ENCODE results near the gene KCNJ18. TPM values are rescaled to one million over a fixed set of nuclear protein-coding genes. Genes with fewer than 3 reads are reported as not detected.

The KCNJ18 gene
- total RNA-seq, 4 donors from 2014 or later = 2.0 to 29.6 (median 17.4) TPM

DNA sequence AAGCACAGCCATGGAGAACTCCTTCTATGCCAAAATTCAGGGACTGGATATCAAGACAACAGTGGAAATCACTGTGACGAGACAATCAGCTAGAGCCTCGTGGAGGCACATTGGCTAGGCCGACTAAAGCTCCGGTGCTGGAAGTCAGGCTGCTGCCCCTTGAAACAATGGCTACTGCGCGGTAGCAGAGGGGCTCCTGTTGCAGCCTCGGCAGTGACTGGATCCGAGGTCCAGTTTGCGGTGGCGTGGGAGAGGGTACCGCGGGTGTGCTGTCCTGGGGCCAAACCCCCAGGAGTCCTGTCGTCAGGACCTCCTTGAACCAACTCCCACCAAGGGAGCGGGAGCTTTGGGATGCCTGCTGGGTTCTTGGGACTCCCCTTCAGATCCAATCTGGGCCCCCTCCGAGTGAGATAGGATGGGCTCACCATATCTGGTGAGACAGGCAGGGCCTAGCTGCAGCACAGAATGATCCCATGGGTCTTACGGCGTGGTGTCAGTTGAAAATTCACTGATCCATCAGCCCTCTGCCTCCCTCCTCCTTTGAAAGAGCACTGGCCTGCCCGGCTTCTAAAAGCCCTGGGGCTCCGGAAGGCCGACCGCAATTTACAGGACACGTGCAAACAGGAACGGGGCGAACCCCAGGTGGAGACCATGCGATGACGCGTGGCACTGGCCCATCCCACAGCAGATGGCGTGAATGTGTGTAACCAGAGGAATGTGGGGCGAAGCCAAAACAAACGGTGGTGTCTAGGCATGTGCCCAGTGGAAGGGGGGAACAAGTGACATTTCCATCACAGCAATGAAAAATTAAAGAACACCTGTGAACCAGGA lies 15.8 kb upstream of the KCNJ18 start:
- DNase-seq (ENCODE audit: low spot score in 2 of 2) = peak in 1 of 2 donors; percentile 88
- no peak overlapping the region for H3K4me3 ChIP-seq (ENCODE audit: low read depth, poor library complexity, severe bottlenecking)
- intact Hi-C loops (cut with DNase I; ENCODE audit: low total_unique reads) = no loop called here
- WGBS, 2 donors = 80 to 82% methylated on average over 30 of the region's 30 CpGs
- TF ChIP-seq, protein P1, sequence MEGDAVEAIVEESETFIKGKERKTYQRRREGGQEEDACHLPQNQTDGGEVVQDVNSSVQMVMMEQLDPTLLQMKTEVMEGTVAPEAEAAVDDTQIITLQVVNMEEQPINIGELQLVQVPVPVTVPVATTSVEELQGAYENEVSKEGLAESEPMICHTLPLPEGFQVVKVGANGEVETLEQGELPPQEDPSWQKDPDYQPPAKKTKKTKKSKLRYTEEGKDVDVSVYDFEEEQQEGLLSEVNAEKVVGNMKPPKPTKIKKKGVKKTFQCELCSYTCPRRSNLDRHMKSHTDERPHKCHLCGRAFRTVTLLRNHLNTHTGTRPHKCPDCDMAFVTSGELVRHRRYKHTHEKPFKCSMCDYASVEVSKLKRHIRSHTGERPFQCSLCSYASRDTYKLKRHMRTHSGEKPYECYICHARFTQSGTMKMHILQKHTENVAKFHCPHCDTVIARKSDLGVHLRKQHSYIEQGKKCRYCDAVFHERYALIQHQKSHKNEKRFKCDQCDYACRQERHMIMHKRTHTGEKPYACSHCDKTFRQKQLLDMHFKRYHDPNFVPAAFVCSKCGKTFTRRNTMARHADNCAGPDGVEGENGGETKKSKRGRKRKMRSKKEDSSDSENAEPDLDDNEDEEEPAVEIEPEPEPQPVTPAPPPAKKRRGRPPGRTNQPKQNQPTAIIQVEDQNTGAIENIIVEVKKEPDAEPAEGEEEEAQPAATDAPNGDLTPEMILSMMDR (IDR thresholded peaks at IDR 0.05) = no peak
- no peak for TF ChIP-seq POLR2A (IDR thresholded peaks at IDR 0.05)

DNA sequence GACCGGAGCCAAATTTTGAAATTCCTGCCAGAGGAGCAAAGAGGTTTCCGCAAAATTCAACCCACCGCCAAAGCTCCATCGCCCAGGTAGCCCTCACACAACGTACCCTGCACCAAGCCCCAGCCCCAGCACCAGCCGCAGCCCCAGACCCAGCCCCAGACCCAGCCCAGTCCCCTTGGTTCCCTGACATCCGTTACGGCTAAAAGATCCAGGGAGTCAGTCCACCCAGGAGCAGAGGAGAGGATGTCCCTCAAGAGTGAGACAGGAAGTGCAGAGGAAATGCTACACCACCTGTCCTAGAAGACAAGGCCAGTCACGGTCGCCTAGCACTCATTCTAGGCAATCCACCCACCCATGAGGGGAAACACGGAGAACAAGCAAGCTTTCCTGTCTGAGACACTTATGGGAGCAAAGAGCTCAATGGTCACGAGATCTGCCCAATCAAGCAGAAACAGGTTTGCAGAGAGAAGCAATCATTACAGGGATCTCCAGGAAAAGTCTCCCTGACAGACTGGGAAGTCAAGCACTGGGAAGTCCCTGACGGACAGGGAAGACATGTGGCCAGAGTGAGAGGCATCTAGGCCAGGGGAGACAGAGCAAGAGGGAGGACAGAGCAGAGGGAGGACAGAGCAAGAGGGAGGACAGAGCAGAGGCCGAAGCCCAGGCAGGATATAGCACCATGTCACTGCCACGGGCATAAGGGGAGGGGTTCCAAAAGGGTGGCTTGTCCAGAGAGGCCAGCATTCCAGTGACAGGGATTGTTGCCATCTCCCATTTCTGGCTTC lies 15.0 kb upstream of the KCNJ18 start:
- TF ChIP-seq, protein P1 (IDR thresholded peaks at IDR 0.05) = no peak
- no peak for TF ChIP-seq POLR2A (IDR thresholded peaks at IDR 0.05)
- no peak overlapping the region for H3K4me3 ChIP-seq (ENCODE audit: low read depth, poor library complexity, severe bottlenecking)
- intact Hi-C loops (cut with DNase I; ENCODE audit: low total_unique reads) = no loop called here
- WGBS, 2 donors = 72 to 78% methylated on average over 15 of the region's 15 CpGs
- DNase-seq (ENCODE audit: low spot score in 2 of 2) = peak in 1 of 2 donors; percentile 82

DNA sequence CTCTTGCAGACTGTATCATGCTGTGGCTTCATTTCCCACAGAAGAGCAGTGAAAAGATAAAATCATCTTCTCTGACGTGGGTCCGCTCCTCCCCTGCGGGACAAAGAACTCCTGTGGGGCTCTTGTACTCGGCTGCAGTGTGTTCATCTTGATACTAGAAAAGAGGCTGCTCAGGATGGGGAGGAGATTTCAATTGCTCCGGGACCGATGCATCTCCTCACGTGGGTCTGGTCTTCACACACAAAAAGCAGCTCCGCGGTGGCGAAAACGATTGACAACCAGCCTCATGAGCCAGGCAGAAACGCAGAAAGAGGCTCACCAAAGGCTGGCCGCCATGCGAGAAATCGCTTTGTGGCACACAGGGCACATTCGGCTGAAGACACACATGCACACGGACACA lies 14.4 kb upstream of the KCNJ18 start:
- intact Hi-C loops (cut with DNase I; ENCODE audit: low total_unique reads) = no loop called here
- TF ChIP-seq, protein P1 (IDR thresholded peaks at IDR 0.05) = no peak
- TF ChIP-seq POLR2A (IDR thresholded peaks at IDR 0.05) = no peak
- DNase-seq (ENCODE audit: low spot score in 2 of 2) = peak in 1 of 2 donors; percentile 57
- H3K4me3 ChIP-seq (ENCODE audit: low read depth, poor library complexity, severe bottlenecking) = no peak overlapping the region
- WGBS, 2 donors = 69 to 80% methylated on average over 17 of the region's 17 CpGs

DNA sequence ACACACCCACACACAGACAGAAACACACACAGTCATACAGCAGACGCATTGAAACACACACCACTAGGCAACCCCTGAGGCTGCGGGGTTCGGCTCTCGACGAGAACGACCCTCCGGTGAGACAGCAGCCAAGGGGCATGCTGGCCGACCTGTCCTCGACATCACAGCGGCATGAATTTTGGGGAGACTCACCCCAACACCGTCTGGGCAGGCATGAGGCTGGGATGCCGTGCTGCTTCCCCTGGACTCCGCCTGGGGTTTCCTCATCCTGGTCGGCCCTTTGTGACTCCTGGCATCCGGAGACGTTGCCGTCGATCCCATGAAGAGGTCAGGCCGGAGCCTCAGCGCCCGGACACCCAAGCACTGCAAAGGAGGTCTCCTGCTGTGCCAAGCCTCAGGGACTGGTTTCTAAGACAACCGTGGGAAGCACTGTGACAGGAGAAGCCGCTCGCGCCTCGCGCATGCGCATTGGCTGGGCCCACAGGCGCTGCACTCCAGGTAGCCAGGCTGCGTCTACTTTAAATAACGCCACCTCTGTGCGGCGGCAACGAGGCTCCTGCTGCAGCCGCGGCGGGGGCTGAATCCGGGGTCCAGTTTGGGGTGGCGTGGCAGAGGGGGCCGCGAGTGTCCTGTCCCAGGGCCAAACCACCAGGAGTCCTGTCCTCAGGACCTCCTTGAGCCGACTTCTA lies 13.8 kb upstream of the KCNJ18 start:
- 59 to 67% methylated on average over 30 to 32 of the region's 42 CpGs for WGBS, 2 donors
- DNase-seq (ENCODE audit: low spot score in 2 of 2) = peak in 1 of 2 donors; percentile 73

More for the DNA sequence above, 13.8 kb upstream of the KCNJ18 start:
- no peak for TF ChIP-seq POLR2A (IDR thresholded peaks at IDR 0.05)
- TF ChIP-seq, protein P1 (IDR thresholded peaks at IDR 0.05) = no peak
- no peak overlapping the region for H3K4me3 ChIP-seq (ENCODE audit: low read depth, poor library complexity, severe bottlenecking)
- intact Hi-C loops (cut with DNase I; ENCODE audit: low total_unique reads) = no loop called here
